AG20443 (cell line): Measurements from ENCODE around the gene INAVA.
"Not testable (repeated sequence)": the region's sequence is repeated elsewhere in the genome, so short reads cannot be mapped to it uniquely, and the experiment has no call there.

ENCODE experiments used
- DNase-seq: peaks from one replicate; pipeline ENCODE4 v3.0.0; 2012; ENCODE audit warnings: low spot score, mixed read lengths

Gene INAVA

DNA sequence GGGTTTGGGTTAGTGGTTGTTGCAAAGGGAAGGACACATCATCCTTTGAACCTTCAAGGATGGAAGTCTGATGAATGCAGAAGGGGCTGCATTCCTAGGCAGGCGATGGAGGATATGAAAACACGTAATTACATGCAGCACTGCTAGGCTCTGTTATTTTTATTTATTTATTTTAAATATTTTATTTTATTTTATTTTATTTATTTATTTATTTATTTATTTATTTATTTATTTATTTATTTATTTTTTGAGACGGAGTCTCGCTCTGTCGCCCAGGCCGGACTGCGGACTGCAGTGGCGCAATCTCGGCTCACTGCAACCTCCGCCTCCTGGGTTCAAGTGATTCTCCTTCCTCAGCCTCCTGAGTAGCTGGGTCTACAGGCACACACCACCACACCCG, 69.2 kb downstream of the INAVA start:
- not testable (repeated sequence) for DNase-seq
